ENCODE measurements around the gene MAPK10.

Gene MAPK10

DNA sequence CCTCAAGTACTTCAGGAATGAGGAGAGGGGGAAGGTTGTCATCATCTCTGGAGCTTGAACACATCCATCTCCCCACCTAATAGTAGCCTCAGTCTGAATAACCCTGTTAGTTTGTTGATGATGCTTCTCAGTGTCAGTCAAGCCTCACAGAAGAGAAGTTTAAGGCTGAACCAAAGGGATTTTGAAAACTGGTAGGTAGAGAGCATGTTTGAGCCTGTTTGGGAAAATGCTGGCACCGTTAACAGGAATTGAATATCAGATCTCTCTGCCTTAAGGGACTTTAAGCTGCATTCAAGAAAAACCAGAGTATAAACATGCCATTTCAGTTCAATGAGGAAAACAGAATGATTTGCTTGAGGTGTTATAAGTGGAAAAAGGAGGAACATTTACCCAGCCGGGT, 73.1 kb downstream of the MAPK10 start:
- H2BK120ac ChIP-seq (ENCODE audit: insufficient read depth, low read length, poor library complexity), result no peak overlapping the region
- no peak overlapping the region for H2AK5ac ChIP-seq (ENCODE audit: low read length)
- no peaks in the 10 kb centered on the region for H3K79me1 ChIP-seq (ENCODE audit: low read length)
- H2BK12ac ChIP-seq (ENCODE audit: low read length), result no peak overlapping the region
- no peaks in the 10 kb centered on the region for H3K27me3 ChIP-seq (ENCODE audit: insufficient read depth, low read length)
- H4K91ac ChIP-seq (ENCODE audit: low read depth, low read length), result no peak overlapping the region
- no peak overlapping the region for H2BK5ac ChIP-seq (ENCODE audit: low read depth, low read length, poor library complexity)
- H3K9me3 ChIP-seq (ENCODE audit: insufficient read depth, low read depth, low read length), result no peaks in the 10 kb centered on the region
- H3K36me3 ChIP-seq (ENCODE audit: control insufficient read depth in 1 of 2, insufficient read depth in 2 of 2, low read length in 2 of 2), result no peaks in the 10 kb centered on the region
- no peak overlapping the region for H3K23ac ChIP-seq (ENCODE audit: low read length)
- no peak overlapping the region for H3K18ac ChIP-seq (ENCODE audit: low read length)
- no peak overlapping the region for H3K14ac ChIP-seq (ENCODE audit: low read length)
- H4K12ac ChIP-seq (ENCODE audit: low read depth, low read length), result no peak overlapping the region
- H3K4me3 ChIP-seq (ENCODE audit: low read depth, low read length), result no peak overlapping the region
- WGBS (ENCODE audit: extremely low coverage, insufficient coverage, insufficient read length), result no CpG with 5 or more reads among the region's 2 CpGs
- no peak overlapping the region for H3K27ac ChIP-seq (ENCODE audit: low read depth, low read length)
- no peak overlapping the region for H4K8ac ChIP-seq (ENCODE audit: low read depth, low read length)
- H2AFZ ChIP-seq (ENCODE audit: insufficient read depth, low read length, poor library complexity), result no peak overlapping the region
- H3K79me2 ChIP-seq (ENCODE audit: control insufficient read depth, insufficient read depth, low read length, poor library complexity), result no peaks in the 10 kb centered on the region
- H3K4me1 ChIP-seq (ENCODE audit: control insufficient read depth in 1 of 2, insufficient read depth in 2 of 2, low read length in 2 of 2), result no peaks in the 10 kb centered on the region
- no peak overlapping the region for H3K4ac ChIP-seq (ENCODE audit: low read depth, low read length)
- peak in 1 of 2 donors; percentile 5 for DNase-seq
- H3K9ac ChIP-seq (ENCODE audit: low read length), result no peak overlapping the region
- H3K4me2 ChIP-seq (ENCODE audit: low read length), result no peak overlapping the region

DNA sequence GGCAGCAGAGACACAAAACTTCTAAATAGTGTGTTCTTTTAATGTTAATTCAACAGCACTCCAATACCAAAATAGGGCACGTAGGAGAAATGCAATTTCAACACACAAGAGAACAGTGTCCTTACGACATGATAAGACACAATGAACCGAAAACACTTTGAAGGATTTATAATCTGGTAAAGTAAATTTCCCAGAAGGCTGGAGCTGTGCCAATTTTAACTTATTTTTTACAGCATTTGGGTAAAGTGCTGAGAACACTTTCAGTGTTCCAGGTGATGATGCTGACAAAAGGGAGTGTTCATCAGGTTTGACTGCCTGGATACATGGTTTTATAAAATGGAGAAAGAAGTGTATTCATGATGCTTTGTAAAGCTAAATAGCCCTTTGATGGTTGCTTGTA, 76.5 kb downstream of the MAPK10 start:
- H4K8ac ChIP-seq (ENCODE audit: low read depth, low read length), result no peak overlapping the region
- no peak overlapping the region for H3K4me3 ChIP-seq (ENCODE audit: low read depth, low read length)
- H2BK12ac ChIP-seq (ENCODE audit: low read length), result no peak overlapping the region
- H2BK120ac ChIP-seq (ENCODE audit: insufficient read depth, low read length, poor library complexity), result no peak overlapping the region
- H3K14ac ChIP-seq (ENCODE audit: low read length), result no peak overlapping the region
- H3K4me2 ChIP-seq (ENCODE audit: low read length), result no peak overlapping the region
- H3K36me3 ChIP-seq (ENCODE audit: control insufficient read depth in 1 of 2, insufficient read depth in 2 of 2, low read length in 2 of 2), result no peaks in the 10 kb centered on the region
- no peak overlapping the region for H3K23ac ChIP-seq (ENCODE audit: low read length)
- H2AK5ac ChIP-seq (ENCODE audit: low read length), result no peak overlapping the region
- H3K27me3 ChIP-seq (ENCODE audit: insufficient read depth, low read length), result no peaks in the 10 kb centered on the region
- H4K12ac ChIP-seq (ENCODE audit: low read depth, low read length), result no peak overlapping the region
- no CpG with 5 or more reads among the region's 3 CpGs for WGBS (ENCODE audit: extremely low coverage, insufficient coverage, insufficient read length)
- H3K9me3 ChIP-seq (ENCODE audit: insufficient read depth, low read depth, low read length), result no peaks in the 10 kb centered on the region
- no peak overlapping the region for H3K18ac ChIP-seq (ENCODE audit: low read length)
- no peak for DNase-seq
- no peak overlapping the region for H3K9ac ChIP-seq (ENCODE audit: low read length)
- H3K79me2 ChIP-seq (ENCODE audit: control insufficient read depth, insufficient read depth, low read length, poor library complexity), result no peaks in the 10 kb centered on the region
- H2BK5ac ChIP-seq (ENCODE audit: low read depth, low read length, poor library complexity), result no peak overlapping the region
- H2AFZ ChIP-seq (ENCODE audit: insufficient read depth, low read length, poor library complexity), result no peak overlapping the region
- no peaks in the 10 kb centered on the region for H3K79me1 ChIP-seq (ENCODE audit: low read length)
- H4K91ac ChIP-seq (ENCODE audit: low read depth, low read length), result no peak overlapping the region
- no peak overlapping the region for H3K4ac ChIP-seq (ENCODE audit: low read depth, low read length)
- no peaks in the 10 kb centered on the region for H3K4me1 ChIP-seq (ENCODE audit: control insufficient read depth in 1 of 2, insufficient read depth in 2 of 2, low read length in 2 of 2)
- H3K27ac ChIP-seq (ENCODE audit: low read depth, low read length), result no peak overlapping the region

DNA sequence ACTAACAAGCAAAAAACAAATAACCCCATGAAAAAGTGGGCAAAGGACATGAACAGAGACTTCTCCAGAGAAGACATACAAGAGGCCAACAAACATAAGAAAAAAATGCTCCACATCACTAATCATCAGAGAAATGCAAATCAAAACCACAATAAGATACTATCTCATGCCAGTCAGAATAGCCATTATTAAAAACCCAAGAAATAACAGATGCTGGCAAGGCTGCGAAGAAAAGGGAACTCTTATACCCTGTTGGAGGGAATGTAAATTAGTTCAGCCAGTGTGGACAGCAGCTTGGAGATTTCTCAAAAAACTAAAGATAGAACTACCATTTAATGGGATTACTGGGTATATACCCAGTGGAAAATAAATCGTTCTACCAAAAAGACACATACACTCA, 79.6 kb downstream of the MAPK10 start:
- Histone ChIP-seq H3K27me3 (ENCODE audit: insufficient read depth, low read length) (no peaks in the 10 kb centered on the region), H2BK120ac (ENCODE audit: insufficient read depth, low read length, poor library complexity) (no peak overlapping the region), H3K23ac (ENCODE audit: low read length) (no peak overlapping the region), H3K4me3 (ENCODE audit: low read depth, low read length) (no peak overlapping the region), H3K79me2 (ENCODE audit: control insufficient read depth, insufficient read depth, low read length, poor library complexity) (no peaks in the 10 kb centered on the region), H3K79me1 (ENCODE audit: low read length) (no peaks in the 10 kb centered on the region), H3K36me3 (ENCODE audit: control insufficient read depth in 1 of 2, insufficient read depth in 2 of 2, low read length in 2 of 2) (no peaks in the 10 kb centered on the region), H2AK5ac (ENCODE audit: low read length) (no peak overlapping the region), H4K91ac (ENCODE audit: low read depth, low read length) (no peak overlapping the region), H3K18ac (ENCODE audit: low read length) (no peak overlapping the region), H4K8ac (ENCODE audit: low read depth, low read length) (no peak overlapping the region), H3K14ac (ENCODE audit: low read length) (no peak overlapping the region), H4K12ac (ENCODE audit: low read depth, low read length) (no peak overlapping the region), H3K4me1 (ENCODE audit: control insufficient read depth in 1 of 2, insufficient read depth in 2 of 2, low read length in 2 of 2) (no peaks in the 10 kb centered on the region), H3K4me2 (ENCODE audit: low read length) (no peak overlapping the region), H3K27ac (ENCODE audit: low read depth, low read length) (no peak overlapping the region), H3K9me3 (ENCODE audit: insufficient read depth, low read depth, low read length) (no peaks in the 10 kb centered on the region), H3K9ac (ENCODE audit: low read length) (no peak overlapping the region), H3K4ac (ENCODE audit: low read depth, low read length) (no peak overlapping the region), H2AFZ (ENCODE audit: insufficient read depth, low read length, poor library complexity) (no peak overlapping the region), H2BK5ac (ENCODE audit: low read depth, low read length, poor library complexity) (no peak overlapping the region), H2BK12ac (ENCODE audit: low read length) (no peak overlapping the region)
- no peak for DNase-seq
- WGBS (ENCODE audit: extremely low coverage, insufficient coverage, insufficient read length), result no CpG with 5 or more reads among the region's 2 CpGs

- no peaks in the 10 kb centered on the region for H3K4me1 ChIP-seq (ENCODE audit: control insufficient read depth in 1 of 2, insufficient read depth in 2 of 2, low read length in 2 of 2)
- H3K79me1 ChIP-seq (ENCODE audit: low read length), result no peaks in the 10 kb centered on the region
- no peak overlapping the region for H4K91ac ChIP-seq (ENCODE audit: low read depth, low read length)
- DNase-seq, result no peak
- H2BK12ac ChIP-seq (ENCODE audit: low read length), result no peak overlapping the region
- H3K9me3 ChIP-seq (ENCODE audit: insufficient read depth, low read depth, low read length), result no peaks in the 10 kb centered on the region
- no peak overlapping the region for H2BK5ac ChIP-seq (ENCODE audit: low read depth, low read length, poor library complexity)
- H4K12ac ChIP-seq (ENCODE audit: low read depth, low read length), result no peak overlapping the region
- no peaks in the 10 kb centered on the region for H3K27me3 ChIP-seq (ENCODE audit: insufficient read depth, low read length)
- H3K4me2 ChIP-seq (ENCODE audit: low read length), result no peak overlapping the region
- no peak overlapping the region for H3K4ac ChIP-seq (ENCODE audit: low read depth, low read length)
- H3K9ac ChIP-seq (ENCODE audit: low read length), result no peak overlapping the region
- no peak overlapping the region for H4K8ac ChIP-seq (ENCODE audit: low read depth, low read length)
- no peaks in the 10 kb centered on the region for H3K79me2 ChIP-seq (ENCODE audit: control insufficient read depth, insufficient read depth, low read length, poor library complexity)
- H3K27ac ChIP-seq (ENCODE audit: low read depth, low read length), result no peak overlapping the region
- H2AFZ ChIP-seq (ENCODE audit: insufficient read depth, low read length, poor library complexity), result no peak overlapping the region
- H3K14ac ChIP-seq (ENCODE audit: low read length), result no peak overlapping the region
- H3K23ac ChIP-seq (ENCODE audit: low read length), result no peak overlapping the region
- H2AK5ac ChIP-seq (ENCODE audit: low read length), result no peak overlapping the region
- H3K18ac ChIP-seq (ENCODE audit: low read length), result no peak overlapping the region
- no CpG with 5 or more reads among the region's 5 CpGs for WGBS (ENCODE audit: extremely low coverage, insufficient coverage, insufficient read length)
- H3K4me3 ChIP-seq (ENCODE audit: low read depth, low read length), result no peak overlapping the region
- no peaks in the 10 kb centered on the region for H3K36me3 ChIP-seq (ENCODE audit: control insufficient read depth in 1 of 2, insufficient read depth in 2 of 2, low read length in 2 of 2)
- no peak overlapping the region for H2BK120ac ChIP-seq (ENCODE audit: insufficient read depth, low read length, poor library complexity)
Observed at GRCh38 chr4:86279293-86279960, 80.4 kb downstream of the MAPK10 start.
